Stimulated activated naive B cell treated with anti-CD40 and anti-IgM and Interleukin-4, amounts not matched to agents 10 μg/mL and 1 μg/mL and 100 μg/mL, for 72 hours (primary cell): Measurements from ENCODE around the gene RPL41.
A peak's percentile ranks its signal among the peaks of the same experiment; 100 is the strongest.

Experiments
- ATAC-seq, 2 donors: fragments of 150-1000 bp; cut with Tn5 transposase; replicated peaks; 2 replicates each; pipeline ENCODE4 v1.10.0; 2021; ENCODE audit warnings: moderate library complexity in 1 of 2
- DNase-seq: peaks from one replicate; pipeline ENCODE4 v3.0.0; 2021
- H3K27ac Mint-ChIP-seq: one replicate; pipeline ENCODE4 v1.8.0; 2022; ENCODE audit warnings: mild to moderate bottlenecking, mixed read lengths
- H3K27me3 Mint-ChIP-seq, 2 donors: one replicate each; pipeline ENCODE4 v1.8.0; 2022; ENCODE audit warnings: mixed read lengths in 2 of 2
- H3K36me3 Mint-ChIP-seq, 2 donors: one replicate each; pipeline ENCODE4 v1.8.0; 2022; ENCODE audit warnings: mixed read lengths in 2 of 2, mild to moderate bottlenecking in 1 of 2
- H3K4me1 Mint-ChIP-seq, 2 donors: one replicate each; pipeline ENCODE4 v1.8.0; 2022; ENCODE audit warnings: mixed read lengths in 2 of 2, mild to moderate bottlenecking in 1 of 2
- H3K4me3 Mint-ChIP-seq, 2 donors: one replicate each; pipeline ENCODE4 v1.8.0; 2022; ENCODE audit warnings: mild to moderate bottlenecking in 2 of 2, mixed read lengths in 2 of 2, moderate library complexity in 1 of 2
- H3K9me3 Mint-ChIP-seq, 2 donors: one replicate each; pipeline ENCODE4 v1.8.0; 2022; ENCODE audit warnings: mixed read lengths in 2 of 2, mild to moderate bottlenecking in 1 of 2

Gene RPL41

GRCh38 chr12:56127888-56128669 lies 11.6 kb downstream of the RPL41 start, which contains the start of gene ESYT1:
Gene ESYT1 (plus strand): TSS chr12:56128267. CDS start chr12:56128320, 53 bp downstream.
- peaks cover 28 to 39% of the 10 kb centered on the region in 2 donors for H3K36me3 Mint-ChIP-seq

GRCh38 chr12:56128670-56129205 lies 12.3 kb downstream of the RPL41 start:
- Mint-ChIP-seq H3K4me3 (peak overlapping the region; percentile 98 to 100), H3K27ac (peak overlapping the region; percentile 96), H3K27me3 (no peaks in the 10 kb centered on the region), H3K9me3 (no peaks in the 10 kb centered on the region), H3K4me1 (peaks cover 48 to 67% of the 10 kb centered on the region in 2 donors), H3K36me3 (peaks cover 32 to 42% of the 10 kb centered on the region in 2 donors)
- ATAC-seq (peak in 1 of 2 donors; percentile 0), DNase-seq (no peak)

More at GRCh38 chr12:56127888-56128669, 11.6 kb downstream of the RPL41 start, which contains the start of gene ESYT1:
- peak; percentile 90 to 91 for ATAC-seq
- peak; percentile 97 for DNase-seq
- Mint-ChIP-seq H3K27me3 (no peaks in the 10 kb centered on the region), H3K4me1 (peaks cover 50 to 67% of the 10 kb centered on the region in 2 donors), H3K27ac (peak within 1 kb of the TSS; percentile 96), H3K9me3 (no peaks in the 10 kb centered on the region), H3K4me3 (peak within 1 kb of the TSS; percentile 98 to 100)

GRCh38 chr12:56129206-56129941 lies 12.9 kb downstream of the RPL41 start:
- peak; percentile 58 for DNase-seq

GRCh38 chr12:56129942-56130495 lies 13.6 kb downstream of the RPL41 start:
- peaks cover 41 to 67% of the 10 kb centered on the region in 2 donors for H3K4me1 Mint-ChIP-seq
- H3K27ac Mint-ChIP-seq, result peak overlapping the region; percentile 96
- ATAC-seq (no peak), DNase-seq (no peak)
- peaks cover 36 to 41% of the 10 kb centered on the region in 2 donors for H3K36me3 Mint-ChIP-seq
- no peaks in the 10 kb centered on the region for H3K27me3 Mint-ChIP-seq
- H3K9me3 Mint-ChIP-seq, result no peaks in the 10 kb centered on the region
- peak overlapping the region; percentile 98 to 100 for H3K4me3 Mint-ChIP-seq

More at GRCh38 chr12:56129206-56129941, 12.9 kb downstream of the RPL41 start:
- Mint-ChIP-seq H3K9me3 (no peaks in the 10 kb centered on the region), H3K4me1 (peaks cover 43 to 67% of the 10 kb centered on the region in 2 donors), H3K36me3 (peaks cover 35 to 40% of the 10 kb centered on the region in 2 donors), H3K4me3 (peak overlapping the region; percentile 98 to 100), H3K27ac (peak overlapping the region; percentile 96), H3K27me3 (no peaks in the 10 kb centered on the region)
- ATAC-seq, result peak; percentile 33 to 40

- Mint-ChIP-seq H3K9me3 (no peaks in the 10 kb centered on the region), H3K27me3 (no peaks in the 10 kb centered on the region), H3K27ac (no peak overlapping the region), H3K4me1 (peaks cover 41 to 66% of the 10 kb centered on the region in 2 donors), H3K4me3 (peak overlapping the region in 1 of 2 donors; percentile 98), H3K36me3 (peaks cover 38 to 43% of the 10 kb centered on the region in 2 donors)
- ATAC-seq (no peak), DNase-seq (no peak)
These were observed 14.4 kb downstream of the RPL41 start for GRCh38 chr12:56130876-56131275.

- H3K4me3 Mint-ChIP-seq, result no peak overlapping the region
- ATAC-seq (no peak), DNase-seq (no peak)
- no peak overlapping the region for H3K27ac Mint-ChIP-seq
- peaks cover 19 to 29% of the 10 kb centered on the region in 2 donors for H3K4me1 Mint-ChIP-seq
- no peaks in the 10 kb centered on the region for H3K9me3 Mint-ChIP-seq
- H3K36me3 Mint-ChIP-seq, result peaks cover 61 to 73% of the 10 kb centered on the region in 2 donors
- H3K27me3 Mint-ChIP-seq, result no peaks in the 10 kb centered on the region
These were observed 18.5 kb downstream of the RPL41 start for GRCh38 chr12:56134897-56135296.

GRCh38 chr12:56137853-56138571 lies 21.6 kb downstream of the RPL41 start:
- no peaks in the 10 kb centered on the region for H3K9me3 Mint-ChIP-seq
- no peak for DNase-seq
- no peaks in the 10 kb centered on the region for H3K27me3 Mint-ChIP-seq
- peaks cover 55 to 67% of the 10 kb centered on the region in 2 donors for H3K36me3 Mint-ChIP-seq
- no peak overlapping the region for H3K27ac Mint-ChIP-seq
- peaks cover 12 to 15% of the 10 kb centered on the region in 2 donors for H3K4me1 Mint-ChIP-seq
- ATAC-seq, result no peak
- H3K4me3 Mint-ChIP-seq, result no peak overlapping the region

- peak in 1 of 2 donors; percentile 14 for ATAC-seq
- Mint-ChIP-seq H3K27ac (peak overlapping the region; percentile 65), H3K27me3 (no peaks in the 10 kb centered on the region), H3K4me1 (peaks cover 17 to 19% of the 10 kb centered on the region in 2 donors), H3K9me3 (no peaks in the 10 kb centered on the region), H3K36me3 (peaks cover 52 to 62% of the 10 kb centered on the region in 2 donors), H3K4me3 (no peak overlapping the region)
- DNase-seq, result no peak
These were observed 25.7 kb downstream of the RPL41 start for GRCh38 chr12:56141946-56142784.

- no peak for DNase-seq
- peak overlapping the region; percentile 26 for H3K27ac Mint-ChIP-seq
- peaks cover 45 to 53% of the 10 kb centered on the region in 2 donors for H3K36me3 Mint-ChIP-seq
- H3K9me3 Mint-ChIP-seq, result no peaks in the 10 kb centered on the region
- H3K4me3 Mint-ChIP-seq, result no peak overlapping the region
- H3K4me1 Mint-ChIP-seq, result peaks cover 17 to 19% of the 10 kb centered on the region in 2 donors
- peak in 1 of 2 donors; percentile 34 for ATAC-seq
- no peaks in the 10 kb centered on the region for H3K27me3 Mint-ChIP-seq
These were observed 26.8 kb downstream of the RPL41 start for GRCh38 chr12:56143217-56143616.

- DNase-seq (no peak), ATAC-seq (no peak)
- Mint-ChIP-seq H3K27me3 (no peaks in the 10 kb centered on the region), H3K4me3 (no peak overlapping the region), H3K4me1 (peaks cover 17 to 19% of the 10 kb centered on the region in 2 donors), H3K9me3 (no peaks in the 10 kb centered on the region), H3K36me3 (peaks cover 38 to 47% of the 10 kb centered on the region in 2 donors), H3K27ac (no peak overlapping the region)
These were observed 27.4 kb downstream of the RPL41 start for GRCh38 chr12:56143870-56144269.

GRCh38 chr12:56145217-56145616 lies 28.8 kb downstream of the RPL41 start:
- H3K4me1 Mint-ChIP-seq, result peaks cover 19 to 21% of the 10 kb centered on the region in 2 donors
- no peak overlapping the region for H3K4me3 Mint-ChIP-seq
- H3K36me3 Mint-ChIP-seq, result peaks cover 31 to 37% of the 10 kb centered on the region in 2 donors
- no peaks in the 10 kb centered on the region for H3K9me3 Mint-ChIP-seq
- ATAC-seq (no peak), DNase-seq (no peak)
- H3K27ac Mint-ChIP-seq, result no peak overlapping the region
- H3K27me3 Mint-ChIP-seq, result no peaks in the 10 kb centered on the region

GRCh38 chr12:56146492-56147460 lies 30.3 kb downstream of the RPL41 start:
- peaks cover 22 to 25% of the 10 kb centered on the region in 2 donors for H3K36me3 Mint-ChIP-seq
- peaks cover 24 to 30% of the 10 kb centered on the region in 2 donors for H3K4me1 Mint-ChIP-seq
- DNase-seq (no peak), ATAC-seq (no peak)
- no peak overlapping the region for H3K4me3 Mint-ChIP-seq
- no peaks in the 10 kb centered on the region for H3K27me3 Mint-ChIP-seq
- H3K9me3 Mint-ChIP-seq, result no peaks in the 10 kb centered on the region
- H3K27ac Mint-ChIP-seq, result no peak overlapping the region
